GM19324 (cell line): ENCODE data around the gene MBD3.
"Not testable (repeated sequence)": the region's sequence is repeated elsewhere in the genome, so short reads cannot be mapped to it uniquely, and the experiment has no call there.

Experiments
- ATAC-seq: cut with Tn5 transposase; IDR thresholded peaks from one replicate; pipeline ENCODE4 v1.9.1; 2021; ENCODE audit warnings: mild to moderate bottlenecking, moderate library complexity; ENCODE audit not compliant: unreplicated experiment, low FRiP score

MBD3 gene

GRCh38 chr19:1592755-1593500 lies at the start of gene MBD3:
MBD3 (minus strand) TSS chr19:1592865; CDS start chr19:1592631, 234 bp downstream.
- peak; percentile 81 for ATAC-seq

GRCh38 chr19:1640893-1641448 lies 48.3 kb upstream of the MBD3 start:
- ATAC-seq: not testable (repeated sequence)

GRCh38 chr19:1636325-1637236 lies 43.9 kb upstream of the MBD3 start:
- ATAC-seq: no peak

GRCh38 chr19:1634938-1635243 lies 42.2 kb upstream of the MBD3 start:
- no peak for ATAC-seq

GRCh38 chr19:1634242-1634937 lies 41.7 kb upstream of the MBD3 start:
- no peak for ATAC-seq

- no peak for ATAC-seq
These were observed 40.7 kb upstream of the MBD3 start for GRCh38 chr19:1633269-1633826.

- no peak for ATAC-seq
These were observed 40.0 kb upstream of the MBD3 start for GRCh38 chr19:1632462-1633268.

- no peak for ATAC-seq
These were observed 39.0 kb upstream of the MBD3 start for GRCh38 chr19:1631557-1632100.

- no peak for ATAC-seq
These were observed 38.1 kb upstream of the MBD3 start for GRCh38 chr19:1630811-1631210.

GRCh38 chr19:1630012-1630411 lies 37.3 kb upstream of the MBD3 start:
- ATAC-seq: no peak

- no peak for ATAC-seq
These were observed 36.7 kb upstream of the MBD3 start for GRCh38 chr19:1629256-1629808.

- no peak for ATAC-seq
These were observed 34.5 kb upstream of the MBD3 start for GRCh38 chr19:1627194-1627593.

GRCh38 chr19:1626417-1627010 lies 33.8 kb upstream of the MBD3 start:
- no peak for ATAC-seq

- ATAC-seq: no peak
These were observed 31.8 kb upstream of the MBD3 start for GRCh38 chr19:1624458-1624857.

GRCh38 chr19:1622541-1622940 lies 29.9 kb upstream of the MBD3 start:
- no peak for ATAC-seq

GRCh38 chr19:1622007-1622406 lies 29.3 kb upstream of the MBD3 start:
- no peak for ATAC-seq

GRCh38 chr19:1621574-1621973 lies 28.9 kb upstream of the MBD3 start:
- no peak for ATAC-seq

- ATAC-seq: no peak
These were observed 28.4 kb upstream of the MBD3 start for GRCh38 chr19:1621021-1621420.

- no peak for ATAC-seq
These were observed 27.8 kb upstream of the MBD3 start for GRCh38 chr19:1620502-1620901.
